Endothelial cell (in vitro differentiated cells): Measurements from ENCODE around the gene ARMC3. TPM values are rescaled to one million over a fixed set of nuclear protein-coding genes. Genes with fewer than 3 reads are reported as not detected.

Experiments
- DNase-seq: peaks from one replicate; pipeline ENCODE4 v3.0.0; 2021; ENCODE audit warnings: low spot score
- H3K27ac Mint-ChIP-seq: one replicate; pipeline ENCODE4 v1.8.0; 2021; ENCODE audit warnings: mixed read lengths, inconsistent platforms; ENCODE audit not compliant: unreplicated experiment
- H3K27me3 Mint-ChIP-seq: one replicate; pipeline ENCODE4 v1.8.0; 2021; ENCODE audit warnings: mild to moderate bottlenecking, moderate library complexity, mixed read lengths, inconsistent platforms; ENCODE audit not compliant: unreplicated experiment
- H3K36me3 Mint-ChIP-seq: one replicate; pipeline ENCODE4 v1.8.0; 2021; ENCODE audit warnings: mild to moderate bottlenecking, low read depth, mixed read lengths, inconsistent platforms; ENCODE audit not compliant: unreplicated experiment
- H3K4me1 Mint-ChIP-seq: one replicate; pipeline ENCODE4 v1.8.0; 2021; ENCODE audit warnings: mild to moderate bottlenecking, mixed read lengths, inconsistent platforms; ENCODE audit not compliant: unreplicated experiment
- H3K4me3 Mint-ChIP-seq: one replicate; pipeline ENCODE4 v1.8.0; 2021; ENCODE audit warnings: mild to moderate bottlenecking, mixed read lengths, inconsistent platforms; ENCODE audit not compliant: unreplicated experiment
- H3K9me3 Mint-ChIP-seq: one replicate; pipeline ENCODE4 v1.8.0; 2021; ENCODE audit warnings: mixed read lengths, inconsistent platforms; ENCODE audit not compliant: unreplicated experiment
- total RNA-seq: library from RNA; stranded (reverse); fragmentation: NEBNext Ultra II Directional; extraction: Animal tissue kit (Norgen Biotek cat#: 25700); gene quantifications from one replicate; pipeline ENCODE4 v1.2.1, GENCODE V29; 2021; ENCODE audit not compliant: unreplicated experiment
- TF ChIP-seq, protein P1 (sequence below): fragments of 200-600 bp; sonication (generic); IDR thresholded peaks from one replicate; pipeline ENCODE4 v1.5.0; 2021; ENCODE audit warnings: antibody characterized with exemption; ENCODE audit not compliant: unreplicated experiment

The ARMC3 gene
- total RNA-seq, 1 donor from 2014 or later: 2.1 TPM

DNA sequence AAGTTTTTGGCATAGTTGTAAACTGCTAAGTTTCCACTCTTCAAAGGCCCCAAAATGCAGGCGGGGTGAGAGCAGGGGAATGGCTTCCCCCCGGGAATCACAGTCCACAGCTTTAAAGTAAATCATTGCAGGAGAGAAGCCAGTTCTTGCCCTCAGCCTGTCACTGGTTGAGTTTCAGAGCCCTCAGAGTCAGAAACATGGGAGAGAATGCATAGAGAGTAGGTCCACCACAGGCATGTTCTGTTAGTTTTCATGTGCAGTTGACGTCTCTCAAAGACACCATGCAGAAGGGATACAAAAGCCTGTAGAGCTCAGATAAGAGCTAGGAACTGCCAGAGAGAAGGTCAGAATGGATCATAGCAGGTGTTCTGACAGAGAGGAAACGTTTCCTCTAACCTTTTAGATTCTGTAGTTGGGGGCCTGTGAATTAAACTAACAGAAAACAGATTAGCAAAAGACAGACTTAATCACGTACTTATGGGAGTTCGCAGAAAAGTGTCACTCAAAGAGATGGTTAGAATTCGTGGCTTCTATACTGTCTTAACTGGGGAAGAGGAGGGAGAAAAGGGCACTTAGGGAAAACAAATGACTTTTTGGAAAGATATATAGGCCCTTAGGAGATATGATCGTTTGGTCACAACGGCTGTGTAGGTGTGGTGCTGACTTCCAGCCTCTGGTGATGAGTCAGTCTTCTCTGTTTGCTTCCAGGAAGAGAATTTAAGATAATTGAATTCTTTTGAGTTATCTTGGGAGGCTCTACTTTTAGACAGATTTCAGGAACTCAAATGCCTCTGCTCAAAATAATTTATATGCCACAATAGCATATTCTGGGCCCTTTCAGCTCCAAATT lies 119.6 kb downstream of the ARMC3 start:
- no peaks in the 10 kb centered on the region for H3K27me3 Mint-ChIP-seq
- no peaks in the 10 kb centered on the region for H3K36me3 Mint-ChIP-seq
- TF ChIP-seq, protein P1, sequence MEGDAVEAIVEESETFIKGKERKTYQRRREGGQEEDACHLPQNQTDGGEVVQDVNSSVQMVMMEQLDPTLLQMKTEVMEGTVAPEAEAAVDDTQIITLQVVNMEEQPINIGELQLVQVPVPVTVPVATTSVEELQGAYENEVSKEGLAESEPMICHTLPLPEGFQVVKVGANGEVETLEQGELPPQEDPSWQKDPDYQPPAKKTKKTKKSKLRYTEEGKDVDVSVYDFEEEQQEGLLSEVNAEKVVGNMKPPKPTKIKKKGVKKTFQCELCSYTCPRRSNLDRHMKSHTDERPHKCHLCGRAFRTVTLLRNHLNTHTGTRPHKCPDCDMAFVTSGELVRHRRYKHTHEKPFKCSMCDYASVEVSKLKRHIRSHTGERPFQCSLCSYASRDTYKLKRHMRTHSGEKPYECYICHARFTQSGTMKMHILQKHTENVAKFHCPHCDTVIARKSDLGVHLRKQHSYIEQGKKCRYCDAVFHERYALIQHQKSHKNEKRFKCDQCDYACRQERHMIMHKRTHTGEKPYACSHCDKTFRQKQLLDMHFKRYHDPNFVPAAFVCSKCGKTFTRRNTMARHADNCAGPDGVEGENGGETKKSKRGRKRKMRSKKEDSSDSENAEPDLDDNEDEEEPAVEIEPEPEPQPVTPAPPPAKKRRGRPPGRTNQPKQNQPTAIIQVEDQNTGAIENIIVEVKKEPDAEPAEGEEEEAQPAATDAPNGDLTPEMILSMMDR: no peak
- no peak for DNase-seq
- peaks cover 5% of the 10 kb centered on the region for H3K4me1 Mint-ChIP-seq
- H3K27ac Mint-ChIP-seq: no peak overlapping the region
- H3K9me3 Mint-ChIP-seq: no peaks in the 10 kb centered on the region
- H3K4me3 Mint-ChIP-seq: no peak overlapping the region

DNA sequence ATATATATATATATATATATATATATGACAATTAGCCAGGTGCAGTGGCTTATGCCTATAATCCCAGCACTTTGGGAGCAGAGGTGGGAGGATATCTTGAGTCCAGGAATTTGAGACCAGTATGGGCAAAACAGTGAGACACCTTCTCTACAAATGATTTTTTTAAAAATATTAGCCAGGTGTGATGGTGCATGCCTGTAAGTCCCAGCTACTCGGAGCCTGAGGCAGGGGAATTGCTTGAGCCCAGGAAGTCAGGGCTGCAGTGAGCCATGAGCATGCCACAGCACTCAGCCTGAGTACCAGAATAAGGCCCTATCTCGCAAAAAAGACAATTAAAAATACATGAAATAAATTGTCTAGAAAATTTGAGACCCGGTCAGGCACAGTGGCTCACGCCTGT lies 120.3 kb downstream of the ARMC3 start:
- H3K4me3 Mint-ChIP-seq: no peak overlapping the region
- peaks cover 5% of the 10 kb centered on the region for H3K4me1 Mint-ChIP-seq
- H3K36me3 Mint-ChIP-seq: no peaks in the 10 kb centered on the region
- no peaks in the 10 kb centered on the region for H3K27me3 Mint-ChIP-seq
- DNase-seq: no peak
- H3K27ac Mint-ChIP-seq: no peak overlapping the region
- no peaks in the 10 kb centered on the region for H3K9me3 Mint-ChIP-seq
- TF ChIP-seq, protein P1: no peak

DNA sequence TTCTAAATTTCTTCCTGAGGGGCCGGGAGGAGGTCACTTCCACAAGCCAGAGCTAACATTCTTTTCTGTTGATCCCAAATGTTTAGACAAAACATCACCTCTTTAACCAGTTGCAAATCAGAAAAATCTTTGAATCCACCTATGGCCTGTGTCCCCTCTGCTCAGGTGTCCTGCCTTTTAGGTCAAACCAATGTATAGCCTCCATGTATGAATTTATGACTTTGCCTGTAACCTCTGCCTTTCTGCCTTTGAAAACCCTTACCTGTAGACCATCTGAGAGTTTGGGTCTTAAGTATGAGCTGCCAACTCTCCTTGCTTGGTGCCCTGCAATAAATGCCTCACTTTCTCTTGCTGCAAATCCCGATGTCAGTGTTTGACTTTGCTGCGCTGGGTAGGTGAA lies 123.4 kb downstream of the ARMC3 start:
- no peak overlapping the region for H3K4me3 Mint-ChIP-seq

DNA sequence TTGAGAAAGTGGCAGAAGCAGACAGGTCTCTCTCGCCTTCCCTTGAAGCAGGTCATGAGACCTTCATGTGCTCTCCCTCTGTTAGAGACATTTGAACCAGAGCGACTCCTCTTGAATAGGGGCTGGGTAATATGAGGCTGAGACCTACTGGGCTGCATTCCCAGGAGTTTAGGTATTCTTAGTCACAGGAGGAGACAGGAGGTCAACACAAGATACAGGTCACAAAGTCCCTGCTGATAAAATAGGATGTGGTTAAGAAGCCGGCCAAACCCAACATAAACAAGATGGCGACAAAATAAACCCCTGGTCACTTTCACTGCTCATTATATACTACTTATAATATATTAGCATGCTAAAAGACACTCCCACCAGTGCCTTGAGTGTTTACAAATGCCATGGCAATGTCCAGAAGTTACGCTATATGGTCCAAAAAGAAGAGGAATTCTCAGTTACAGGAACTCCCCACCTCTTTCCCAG lies 124.0 kb downstream of the ARMC3 start:
- H3K36me3 Mint-ChIP-seq: no peaks in the 10 kb centered on the region
- H3K27me3 Mint-ChIP-seq: no peaks in the 10 kb centered on the region
- H3K4me3 Mint-ChIP-seq: no peak overlapping the region
- TF ChIP-seq, protein P1: no peak
- no peaks in the 10 kb centered on the region for H3K9me3 Mint-ChIP-seq
- H3K4me1 Mint-ChIP-seq: peaks cover 10% of the 10 kb centered on the region
- no peak overlapping the region for H3K27ac Mint-ChIP-seq
- no peak for DNase-seq

More for the DNA sequence above, 123.4 kb downstream of the ARMC3 start:
- Mint-ChIP-seq H3K36me3 (no peaks in the 10 kb centered on the region), H3K27me3 (no peaks in the 10 kb centered on the region), H3K27ac (no peak overlapping the region), H3K4me1 (peaks cover 10% of the 10 kb centered on the region), H3K9me3 (no peaks in the 10 kb centered on the region)
- DNase-seq: no peak
- TF ChIP-seq, protein P1: no peak

DNA sequence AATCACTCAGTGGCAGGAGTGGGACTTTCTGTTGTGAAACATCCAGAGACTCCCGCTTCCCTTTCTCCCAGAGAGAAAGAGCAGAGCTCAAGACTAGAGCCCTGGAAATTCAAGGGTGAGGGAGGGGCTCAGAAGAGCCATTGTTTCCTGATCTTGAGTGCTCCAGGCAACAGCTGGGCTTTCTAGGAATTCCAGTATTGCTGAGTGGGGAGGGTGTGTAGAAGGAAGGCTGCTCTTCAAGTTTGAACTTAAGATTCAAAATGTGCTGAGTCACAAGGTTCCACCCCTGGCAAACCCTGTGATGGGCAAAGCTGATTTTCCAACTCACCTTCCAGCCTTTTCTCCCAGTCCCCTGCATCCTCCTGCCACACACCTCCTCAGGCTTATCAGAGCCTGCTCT lies 125.2 kb downstream of the ARMC3 start:
- no peak overlapping the region for H3K4me3 Mint-ChIP-seq
- H3K4me1 Mint-ChIP-seq: peaks cover 10% of the 10 kb centered on the region
- no peaks in the 10 kb centered on the region for H3K9me3 Mint-ChIP-seq
- no peaks in the 10 kb centered on the region for H3K36me3 Mint-ChIP-seq
- no peaks in the 10 kb centered on the region for H3K27me3 Mint-ChIP-seq
- no peak overlapping the region for H3K27ac Mint-ChIP-seq
- no peak for DNase-seq
- TF ChIP-seq, protein P1: no peak
